ENCODE results near the gene GALR3.

GRCh38 chr22:37820350-37820749, 2.8 kb upstream of the GALR3 start:
- TF ChIP-seq POLR2AphosphoS5 (IDR thresholded peaks at IDR 0.05; ENCODE audit: low read depth, low read length), result no peak
- TF ChIP-seq CTCF (IDR thresholded peaks at IDR 0.05), result no peak
- TF ChIP-seq TCF7L2 (IDR thresholded peaks at IDR 0.05; ENCODE audit: low read depth, low read length), result no peak

All from Panc1 (cell line).